DND-41 (cell line): ENCODE measurements around the gene KCNT1.

Experiments
- EZH2 ChIP-seq: IDR thresholded peaks from 3 replicates; pipeline ENCODE4 v1.6.1; 2012; ENCODE audit warnings: borderline replicate concordance, low read depth, mild to moderate bottlenecking, moderate library complexity, low read length, inconsistent platforms; ENCODE audit not compliant: severe bottlenecking
- TF ChIP-seq, protein P1 (sequence below): IDR thresholded peaks from 2 replicates; pipeline ENCODE4 v1.5.1; 2012; ENCODE audit warnings: borderline replicate concordance, low read length, moderate library complexity, mild to moderate bottlenecking; ENCODE audit not compliant: poor library complexity, severe bottlenecking; ENCODE audit errors: extremely low read depth

DNA sequence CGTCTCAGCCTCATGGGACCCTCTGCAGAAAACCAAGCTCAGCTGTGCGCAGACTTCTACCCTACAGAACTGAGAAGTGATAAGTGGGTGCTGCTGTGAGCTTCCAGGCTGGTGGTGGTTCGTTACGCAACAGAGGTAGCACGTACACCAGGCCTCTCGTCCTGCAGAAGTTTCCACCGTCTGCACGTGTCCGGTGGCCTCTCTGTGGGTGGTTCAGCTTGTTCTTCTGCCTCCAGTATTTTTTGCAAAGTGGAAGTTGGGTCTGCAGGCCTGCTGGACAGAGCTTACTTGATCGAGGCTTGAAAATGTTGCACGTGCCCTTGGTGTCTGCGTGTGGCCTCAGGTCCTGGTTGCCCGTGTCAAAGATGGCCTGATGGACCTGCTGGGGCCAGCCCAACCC is 27.5 kb downstream of the KCNT1 start:
- TF ChIP-seq, protein P1, sequence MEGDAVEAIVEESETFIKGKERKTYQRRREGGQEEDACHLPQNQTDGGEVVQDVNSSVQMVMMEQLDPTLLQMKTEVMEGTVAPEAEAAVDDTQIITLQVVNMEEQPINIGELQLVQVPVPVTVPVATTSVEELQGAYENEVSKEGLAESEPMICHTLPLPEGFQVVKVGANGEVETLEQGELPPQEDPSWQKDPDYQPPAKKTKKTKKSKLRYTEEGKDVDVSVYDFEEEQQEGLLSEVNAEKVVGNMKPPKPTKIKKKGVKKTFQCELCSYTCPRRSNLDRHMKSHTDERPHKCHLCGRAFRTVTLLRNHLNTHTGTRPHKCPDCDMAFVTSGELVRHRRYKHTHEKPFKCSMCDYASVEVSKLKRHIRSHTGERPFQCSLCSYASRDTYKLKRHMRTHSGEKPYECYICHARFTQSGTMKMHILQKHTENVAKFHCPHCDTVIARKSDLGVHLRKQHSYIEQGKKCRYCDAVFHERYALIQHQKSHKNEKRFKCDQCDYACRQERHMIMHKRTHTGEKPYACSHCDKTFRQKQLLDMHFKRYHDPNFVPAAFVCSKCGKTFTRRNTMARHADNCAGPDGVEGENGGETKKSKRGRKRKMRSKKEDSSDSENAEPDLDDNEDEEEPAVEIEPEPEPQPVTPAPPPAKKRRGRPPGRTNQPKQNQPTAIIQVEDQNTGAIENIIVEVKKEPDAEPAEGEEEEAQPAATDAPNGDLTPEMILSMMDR, result no peak
- TF ChIP-seq EZH2, result no peak
